HG03066 (cell line): Measurements from ENCODE around the gene QKI.

Experiments used
- ATAC-seq: cut with Tn5 transposase; IDR thresholded peaks from one replicate; pipeline ENCODE4 v1.9.1; 2021; ENCODE audit warnings: low read depth; ENCODE audit not compliant: unreplicated experiment

The QKI gene

DNA sequence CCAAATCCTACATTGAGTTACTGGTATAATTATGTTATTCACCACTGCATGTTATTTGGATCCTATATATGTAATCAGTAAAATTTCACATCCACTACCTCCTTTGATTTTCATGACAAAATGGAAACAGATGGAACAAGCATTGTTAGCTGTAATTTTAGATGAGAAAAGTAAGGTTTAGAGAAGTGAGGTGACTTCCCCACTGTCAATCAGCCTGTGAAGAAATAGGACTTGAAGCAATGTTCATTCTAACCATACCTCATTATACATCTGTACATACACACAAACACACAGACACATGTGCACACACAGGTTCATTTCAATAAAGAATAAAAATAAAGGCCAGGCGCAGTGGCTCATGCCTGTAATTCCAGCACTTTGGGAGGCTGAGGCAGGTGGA is 23.7 kb upstream of the QKI start:
- no peak for ATAC-seq

- no peak for ATAC-seq
These were observed 22.5 kb upstream of the QKI start for GRCh38 chr6:163391985-163392384.

GRCh38 chr6:163392533-163392932 is 22.0 kb upstream of the QKI start:
- ATAC-seq: no peak

- no peak for ATAC-seq
These were observed 20.6 kb upstream of the QKI start for GRCh38 chr6:163393923-163394322.

- no peak for ATAC-seq
These were observed 19.9 kb upstream of the QKI start for GRCh38 chr6:163394659-163395058.

- ATAC-seq: no peak
These were observed 19.2 kb upstream of the QKI start for GRCh38 chr6:163395122-163395830.

- no peak for ATAC-seq
These were observed 18.7 kb upstream of the QKI start for GRCh38 chr6:163395831-163396185.

- no peak for ATAC-seq
These were observed 17.2 kb upstream of the QKI start for GRCh38 chr6:163397326-163397725.

GRCh38 chr6:163398115-163398514 is 16.4 kb upstream of the QKI start:
- ATAC-seq: no peak

DNA sequence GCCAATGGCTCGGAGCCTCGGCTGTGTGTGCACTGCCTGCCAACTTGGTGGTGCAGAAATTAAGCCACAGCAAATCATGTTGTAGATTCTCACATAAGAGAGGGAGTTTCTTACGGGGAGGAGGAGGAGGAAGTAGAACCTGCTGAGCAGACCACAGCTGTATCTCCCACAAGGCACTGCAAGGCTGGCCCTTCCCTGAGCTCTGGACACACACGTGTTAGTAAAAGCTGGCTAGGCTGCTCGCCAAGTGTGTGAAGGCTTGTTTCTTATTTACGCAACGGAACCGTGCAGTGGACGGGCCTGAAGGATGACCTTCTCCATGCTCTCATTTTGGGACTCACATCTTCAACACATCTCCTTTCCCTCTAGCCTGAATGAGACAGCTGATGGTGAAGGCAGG is 15.7 kb upstream of the QKI start:
- ATAC-seq: no peak

GRCh38 chr6:163400509-163400908 is 14.0 kb upstream of the QKI start:
- no peak for ATAC-seq

- ATAC-seq: no peak
These were observed 13.3 kb upstream of the QKI start for GRCh38 chr6:163401039-163401885.

GRCh38 chr6:163402616-163403015 is 11.9 kb upstream of the QKI start:
- ATAC-seq: no peak

DNA sequence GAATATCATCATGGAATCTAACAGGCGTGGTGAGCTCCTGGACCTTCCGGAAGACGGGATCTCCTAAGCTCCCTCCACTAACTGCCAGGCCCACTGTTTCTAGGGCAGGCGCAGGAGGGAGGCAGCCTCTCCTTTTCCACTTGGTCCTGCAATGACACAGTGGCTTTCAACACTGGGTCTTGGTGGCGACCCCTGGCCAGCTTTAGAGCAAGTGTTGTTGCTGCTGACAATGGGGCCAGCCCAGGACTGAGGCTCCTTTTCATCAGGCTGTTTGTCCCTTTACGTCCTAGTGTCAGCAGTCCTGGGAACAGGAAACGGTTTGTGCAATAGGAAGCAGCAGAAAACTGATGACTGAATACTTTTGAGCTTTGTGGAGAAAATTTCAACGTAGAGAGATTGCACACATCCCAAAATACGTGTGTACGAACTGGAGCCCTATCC is 9.7 kb upstream of the QKI start:
- no peak for ATAC-seq

- peak; percentile 82 for ATAC-seq
These were observed 8.9 kb upstream of the QKI start for GRCh38 chr6:163405412-163406309.

GRCh38 chr6:163406366-163406765 is 8.2 kb upstream of the QKI start:
- peak; percentile 15 for ATAC-seq

- no peak for ATAC-seq
These were observed 7.7 kb upstream of the QKI start for GRCh38 chr6:163406830-163407229.

DNA sequence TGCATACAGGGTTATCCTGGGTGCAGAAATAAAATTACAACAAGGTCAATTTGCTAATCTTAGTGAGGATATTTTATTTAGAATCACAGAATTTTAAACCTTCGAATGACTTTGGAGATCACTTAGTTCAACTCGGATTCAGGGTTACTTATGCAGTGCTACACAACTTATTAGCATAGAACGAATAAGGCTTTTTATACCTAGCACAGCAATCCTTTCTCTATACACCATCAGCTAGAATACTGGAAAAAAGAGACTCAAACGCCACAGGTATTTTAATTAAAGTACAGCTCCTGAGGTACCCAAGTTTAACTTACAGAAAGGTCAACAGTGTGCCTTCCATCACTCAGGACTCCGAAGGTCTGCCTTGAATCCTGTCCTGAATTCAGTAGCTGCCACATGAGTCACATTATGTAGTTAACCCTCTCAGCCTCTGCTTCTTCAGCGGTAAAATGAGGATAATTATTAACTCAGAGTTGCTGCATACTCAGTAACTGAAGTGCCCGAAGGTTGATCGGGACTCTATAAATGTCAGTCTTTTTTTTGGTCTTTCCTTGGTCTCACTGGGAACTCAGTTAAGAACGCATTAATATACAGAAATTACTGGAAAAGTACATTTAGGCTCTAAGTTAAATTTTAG is 6.0 kb upstream of the QKI start:
- no peak for ATAC-seq

GRCh38 chr6:163409712-163410111 is 4.8 kb upstream of the QKI start:
- ATAC-seq: no peak

DNA sequence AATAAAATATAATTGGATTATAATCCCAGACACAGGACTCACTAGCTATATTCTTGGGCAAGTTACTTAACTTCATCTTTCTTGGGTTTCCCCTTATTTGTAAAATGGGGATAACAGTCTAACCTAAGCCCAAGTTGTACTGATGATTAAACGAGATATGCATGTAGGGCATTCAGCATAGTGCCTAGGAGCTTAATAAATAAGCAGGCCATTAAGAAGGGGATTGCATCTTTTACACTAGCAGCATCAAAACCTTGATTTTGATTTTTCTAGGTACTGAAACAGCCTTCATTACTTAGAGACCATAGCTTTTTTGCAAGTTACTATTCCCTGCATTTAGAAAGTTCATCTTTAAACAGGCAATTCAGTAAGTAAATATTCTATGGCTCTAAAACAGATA is 2.2 kb upstream of the QKI start:
- no peak for ATAC-seq
